GM19351 (cell line): ENCODE measurements around the gene ALKBH2.
"Not testable (repeated sequence)": the region's sequence is repeated elsewhere in the genome, so short reads cannot be mapped to it uniquely, and the experiment has no call there.

Experiments
- ATAC-seq: cut with Tn5 transposase; IDR thresholded peaks from one replicate; pipeline ENCODE4 v1.9.1; 2021; ENCODE audit warnings: mild to moderate bottlenecking, moderate library complexity; ENCODE audit not compliant: unreplicated experiment

The ALKBH2 gene

GRCh38 chr12:109069307-109070271 is 23.7 kb downstream of the ALKBH2 start:
- no peak for ATAC-seq

- no peak for ATAC-seq
Measured at GRCh38 chr12:109065853-109066193, 27.4 kb downstream of the ALKBH2 start.

GRCh38 chr12:109065154-109065852 is 28.0 kb downstream of the ALKBH2 start:
- no peak for ATAC-seq

- no peak for ATAC-seq
Measured at GRCh38 chr12:109064143-109064542, 29.1 kb downstream of the ALKBH2 start.

GRCh38 chr12:109058773-109059172 is 34.5 kb downstream of the ALKBH2 start:
- no peak for ATAC-seq

- no peak for ATAC-seq
Measured at GRCh38 chr12:109057376-109057775, 35.9 kb downstream of the ALKBH2 start.

- no peak for ATAC-seq
Measured at GRCh38 chr12:109056891-109057290, 36.4 kb downstream of the ALKBH2 start.

- no peak for ATAC-seq
Measured at GRCh38 chr12:109054520-109054919, 38.8 kb downstream of the ALKBH2 start.

- ATAC-seq, result not testable (repeated sequence)
Measured at GRCh38 chr12:109054124-109054513, 39.2 kb downstream of the ALKBH2 start.

GRCh38 chr12:109053382-109054123 is 39.7 kb downstream of the ALKBH2 start:
- ATAC-seq, result peak; percentile 58

- ATAC-seq, result peak; percentile 71
Measured at GRCh38 chr12:109052414-109053323, 40.6 kb downstream of the ALKBH2 start, which contains the start of gene USP30. USP30 (plus strand) TSS chr12:109052576; CDS start chr12:109052679, 103 bp downstream.

GRCh38 chr12:109052097-109052413 is 41.2 kb downstream of the ALKBH2 start:
- no peak for ATAC-seq

- not testable (repeated sequence) for ATAC-seq
Measured at GRCh38 chr12:109049794-109050193, 43.5 kb downstream of the ALKBH2 start.

GRCh38 chr12:109048706-109049105 is 44.6 kb downstream of the ALKBH2 start:
- not testable (repeated sequence) for ATAC-seq

- ATAC-seq, result no peak
Measured at GRCh38 chr12:109047081-109047805, 46.0 kb downstream of the ALKBH2 start.

GRCh38 chr12:109044241-109044640 is 49.0 kb downstream of the ALKBH2 start:
- no peak for ATAC-seq
